DMS114 treated with DMSO at 0.1 percent for 48 hours (cell line): Measurements from ENCODE around the gene SMIM26.
"Not testable (repeated sequence)": the region's sequence is repeated elsewhere in the genome, so short reads cannot be mapped to it uniquely, and the experiment has no call there.

Source experiments
- DNase-seq: peaks from one replicate; lab custom pipeline; 2025; ENCODE audit not compliant: unreplicated experiment; lab: John Stamatoyannopoulos, UW

SMIM26 gene

GRCh38 chr20:18566892-18567738, at the start of gene SMIM26:
SMIM26 (plus strand) TSS chr20:18567432; CDS start chr20:18567479, 47 bp downstream.
- peak; percentile 71 for DNase-seq

GRCh38 chr20:18522066-18522465, 45.2 kb upstream of the SMIM26 start:
- DNase-seq: not testable (repeated sequence)

GRCh38 chr20:18523066-18523465, 44.2 kb upstream of the SMIM26 start:
- DNase-seq: no peak

- DNase-seq: no peak
Observed at GRCh38 chr20:18524646-18525045, 42.6 kb upstream of the SMIM26 start.

- not testable (repeated sequence) for DNase-seq
Observed at GRCh38 chr20:18526761-18527160, 40.5 kb upstream of the SMIM26 start.

- no peak for DNase-seq
Observed at GRCh38 chr20:18527339-18527738, 39.9 kb upstream of the SMIM26 start.

- DNase-seq: no peak
Observed at GRCh38 chr20:18527836-18528235, 39.4 kb upstream of the SMIM26 start.

GRCh38 chr20:18529041-18529440, 38.2 kb upstream of the SMIM26 start:
- no peak for DNase-seq

- DNase-seq: no peak
Observed at GRCh38 chr20:18532626-18533025, 34.6 kb upstream of the SMIM26 start.

GRCh38 chr20:18533491-18533890, 33.7 kb upstream of the SMIM26 start:
- no peak for DNase-seq

- no peak for DNase-seq
Observed at GRCh38 chr20:18533978-18534644, 33.1 kb upstream of the SMIM26 start.

- no peak for DNase-seq
Observed at GRCh38 chr20:18537651-18538050, 29.6 kb upstream of the SMIM26 start.

- no peak for DNase-seq
Observed at GRCh38 chr20:18541741-18542140, 25.5 kb upstream of the SMIM26 start.

- DNase-seq: no peak
Observed at GRCh38 chr20:18543216-18543615, 24.0 kb upstream of the SMIM26 start.

GRCh38 chr20:18543932-18544331, 23.3 kb upstream of the SMIM26 start:
- no peak for DNase-seq

GRCh38 chr20:18545566-18545965, 21.7 kb upstream of the SMIM26 start:
- no peak for DNase-seq

- no peak for DNase-seq
Observed at GRCh38 chr20:18548465-18548864, 18.8 kb upstream of the SMIM26 start.

- DNase-seq: no peak
Observed at GRCh38 chr20:18553746-18554145, 13.5 kb upstream of the SMIM26 start.

- no peak for DNase-seq
Observed at GRCh38 chr20:18567739-18568091, 483 bp downstream of the SMIM26 start.

GRCh38 chr20:18571009-18571408, 3.8 kb downstream of the SMIM26 start:
- DNase-seq: no peak

GRCh38 chr20:18571578-18571977, 4.3 kb downstream of the SMIM26 start:
- DNase-seq: no peak

- no peak for DNase-seq
Observed at GRCh38 chr20:18577942-18578341, 10.7 kb downstream of the SMIM26 start.
